ENCODE results near the gene FOSL2.

DNA sequence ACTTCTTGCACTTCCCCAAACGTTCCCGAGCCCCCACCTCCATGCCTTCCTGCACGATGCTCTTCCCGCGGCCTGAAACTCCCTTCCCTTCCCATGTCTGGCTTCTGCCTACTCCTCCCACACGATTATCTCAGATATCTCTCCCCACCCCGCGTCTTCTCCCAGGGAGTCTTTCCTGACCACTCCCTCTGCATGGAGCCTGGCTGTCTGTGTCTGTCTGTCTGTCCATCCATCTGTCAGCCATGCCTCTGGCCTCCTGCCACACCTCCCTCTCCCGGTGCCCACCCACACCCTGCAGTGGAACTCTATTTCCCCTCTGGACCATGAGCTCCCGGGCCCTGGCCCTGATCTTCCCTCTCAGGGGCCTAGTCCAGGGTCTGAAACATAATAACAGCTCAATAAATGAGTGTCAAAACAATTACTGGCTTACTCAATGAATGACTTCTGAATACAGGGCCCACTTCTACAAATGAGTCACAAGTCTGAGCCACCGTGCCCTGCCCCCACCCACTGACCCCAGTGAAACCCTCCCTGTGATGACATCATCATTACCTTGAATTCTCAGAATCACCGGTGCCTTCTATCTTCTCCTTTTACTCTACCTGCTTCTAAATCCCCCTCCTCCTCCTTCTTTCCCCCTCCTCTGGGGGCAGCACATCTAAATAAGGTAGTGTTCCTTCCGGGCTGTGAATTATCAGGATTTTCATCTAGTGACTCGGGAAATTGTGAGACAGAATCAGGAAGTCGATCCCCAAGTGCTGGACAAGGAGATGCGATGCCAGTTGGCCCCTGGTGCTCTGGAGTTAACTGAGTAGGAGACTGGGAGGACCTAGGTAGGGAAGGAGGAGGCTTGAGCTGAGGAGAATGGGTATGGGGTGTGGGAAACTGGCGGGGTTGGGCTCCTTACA is 57.1 kb downstream of the FOSL2 start:
- TF ChIP-seq, protein P1, sequence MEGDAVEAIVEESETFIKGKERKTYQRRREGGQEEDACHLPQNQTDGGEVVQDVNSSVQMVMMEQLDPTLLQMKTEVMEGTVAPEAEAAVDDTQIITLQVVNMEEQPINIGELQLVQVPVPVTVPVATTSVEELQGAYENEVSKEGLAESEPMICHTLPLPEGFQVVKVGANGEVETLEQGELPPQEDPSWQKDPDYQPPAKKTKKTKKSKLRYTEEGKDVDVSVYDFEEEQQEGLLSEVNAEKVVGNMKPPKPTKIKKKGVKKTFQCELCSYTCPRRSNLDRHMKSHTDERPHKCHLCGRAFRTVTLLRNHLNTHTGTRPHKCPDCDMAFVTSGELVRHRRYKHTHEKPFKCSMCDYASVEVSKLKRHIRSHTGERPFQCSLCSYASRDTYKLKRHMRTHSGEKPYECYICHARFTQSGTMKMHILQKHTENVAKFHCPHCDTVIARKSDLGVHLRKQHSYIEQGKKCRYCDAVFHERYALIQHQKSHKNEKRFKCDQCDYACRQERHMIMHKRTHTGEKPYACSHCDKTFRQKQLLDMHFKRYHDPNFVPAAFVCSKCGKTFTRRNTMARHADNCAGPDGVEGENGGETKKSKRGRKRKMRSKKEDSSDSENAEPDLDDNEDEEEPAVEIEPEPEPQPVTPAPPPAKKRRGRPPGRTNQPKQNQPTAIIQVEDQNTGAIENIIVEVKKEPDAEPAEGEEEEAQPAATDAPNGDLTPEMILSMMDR (IDR thresholded peaks at IDR 0.05; ENCODE audit: low read length): no peak
- TF ChIP-seq EZH2 (IDR thresholded peaks at IDR 0.05; ENCODE audit: borderline replicate concordance, low read length): no peak
